Fibroblast of the aortic adventitia (primary cell): ENCODE measurements around the gene SQOR. TPM values are rescaled to one million over a fixed set of nuclear protein-coding genes. Genes with fewer than 3 reads are reported as not detected.

Experiments
- DNase-seq: peaks from one replicate; pipeline ENCODE4 v3.0.0-alpha.2; 2010; ENCODE audit warnings: low read depth
- H3K4me3 ChIP-seq: 2 replicates; pipeline ENCODE4 v1.5.1; 2011; ENCODE audit warnings: low read depth, mild to moderate bottlenecking, control low read depth, low read length, moderate library complexity
- total RNA-seq: library from RNA; depleted of rRNA; stranded (reverse); fragments of >200 nt; gene quantifications from 2 replicates; pipeline ENCODE4 v1.2.3, GENCODE V29; 2012; ENCODE audit warnings: low replicate concordance
- TF ChIP-seq, protein P1 (sequence below): IDR thresholded peaks from 2 replicates; pipeline ENCODE4 v1.5.1; 2011; ENCODE audit warnings: mild to moderate bottlenecking, low read length, control low read depth, inconsistent platforms; ENCODE audit not compliant: insufficient read depth

The SQOR gene
- total RNA-seq, 1 donor, result 101 TPM

DNA sequence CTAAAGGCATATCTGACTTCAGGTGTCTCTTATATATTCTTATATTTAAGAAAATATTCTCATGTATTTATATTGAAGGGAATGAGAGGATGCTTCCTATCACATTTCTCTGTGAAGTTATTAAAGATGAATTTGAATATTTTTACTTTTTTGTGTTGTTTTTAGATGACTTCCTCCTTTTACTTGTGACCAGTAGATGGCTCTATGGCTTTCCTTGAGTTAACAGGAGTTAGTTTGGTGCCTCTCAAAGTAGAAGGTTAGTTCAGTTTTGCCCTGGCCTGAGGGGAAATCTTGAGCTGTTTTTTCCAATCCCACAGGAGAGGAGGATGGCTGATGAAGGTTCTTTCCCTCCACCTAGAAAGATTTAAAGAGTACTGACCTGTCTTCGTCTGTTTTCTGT, 80.7 kb downstream of the SQOR start:
- H3K4me3 ChIP-seq, result no peak overlapping the region
- peak; percentile 30 for DNase-seq
- TF ChIP-seq, protein P1, sequence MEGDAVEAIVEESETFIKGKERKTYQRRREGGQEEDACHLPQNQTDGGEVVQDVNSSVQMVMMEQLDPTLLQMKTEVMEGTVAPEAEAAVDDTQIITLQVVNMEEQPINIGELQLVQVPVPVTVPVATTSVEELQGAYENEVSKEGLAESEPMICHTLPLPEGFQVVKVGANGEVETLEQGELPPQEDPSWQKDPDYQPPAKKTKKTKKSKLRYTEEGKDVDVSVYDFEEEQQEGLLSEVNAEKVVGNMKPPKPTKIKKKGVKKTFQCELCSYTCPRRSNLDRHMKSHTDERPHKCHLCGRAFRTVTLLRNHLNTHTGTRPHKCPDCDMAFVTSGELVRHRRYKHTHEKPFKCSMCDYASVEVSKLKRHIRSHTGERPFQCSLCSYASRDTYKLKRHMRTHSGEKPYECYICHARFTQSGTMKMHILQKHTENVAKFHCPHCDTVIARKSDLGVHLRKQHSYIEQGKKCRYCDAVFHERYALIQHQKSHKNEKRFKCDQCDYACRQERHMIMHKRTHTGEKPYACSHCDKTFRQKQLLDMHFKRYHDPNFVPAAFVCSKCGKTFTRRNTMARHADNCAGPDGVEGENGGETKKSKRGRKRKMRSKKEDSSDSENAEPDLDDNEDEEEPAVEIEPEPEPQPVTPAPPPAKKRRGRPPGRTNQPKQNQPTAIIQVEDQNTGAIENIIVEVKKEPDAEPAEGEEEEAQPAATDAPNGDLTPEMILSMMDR, result peak; percentile 59

DNA sequence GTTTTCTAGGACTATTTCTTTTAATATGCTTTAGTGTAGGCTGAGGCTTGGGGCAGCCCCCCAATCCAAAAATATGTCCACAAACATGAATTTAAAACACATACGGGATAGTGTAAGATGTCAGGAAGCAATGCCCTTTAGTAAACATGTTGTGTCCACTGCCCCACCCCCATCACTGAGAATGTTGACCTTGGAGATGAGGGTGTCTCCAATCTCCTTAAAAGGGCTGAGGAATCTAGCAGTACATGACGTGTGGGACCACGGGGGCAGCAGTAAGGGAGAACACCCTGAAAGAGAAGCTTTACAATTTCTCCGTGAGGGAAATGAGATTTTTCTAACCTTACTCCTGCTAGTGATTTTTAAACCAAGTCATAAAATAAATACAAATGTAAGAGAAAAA, 84.7 kb downstream of the SQOR start:
- TF ChIP-seq, protein P1, result no peak
- no peak overlapping the region for H3K4me3 ChIP-seq
- no peak for DNase-seq

DNA sequence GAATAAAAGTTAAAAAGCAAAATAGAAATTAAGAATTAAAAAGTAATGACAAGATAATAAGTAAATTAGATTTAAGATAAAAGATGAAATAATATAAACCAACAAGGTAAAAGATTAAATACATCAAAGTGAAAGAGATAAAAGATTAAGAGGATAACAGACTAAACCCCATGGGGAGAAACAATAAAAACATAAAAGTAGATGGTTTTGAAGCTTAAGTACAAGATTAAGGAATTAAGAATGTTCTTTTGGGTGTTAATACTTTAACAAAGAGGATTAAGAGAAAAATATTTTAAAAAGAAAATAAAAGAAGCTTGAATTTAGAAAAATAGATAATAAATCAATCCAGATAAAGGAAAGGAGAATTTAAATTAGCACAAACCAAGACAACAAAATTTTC, 85.4 kb downstream of the SQOR start:
- DNase-seq, result no peak
- H3K4me3 ChIP-seq, result no peak overlapping the region
- TF ChIP-seq, protein P1, result no peak

DNA sequence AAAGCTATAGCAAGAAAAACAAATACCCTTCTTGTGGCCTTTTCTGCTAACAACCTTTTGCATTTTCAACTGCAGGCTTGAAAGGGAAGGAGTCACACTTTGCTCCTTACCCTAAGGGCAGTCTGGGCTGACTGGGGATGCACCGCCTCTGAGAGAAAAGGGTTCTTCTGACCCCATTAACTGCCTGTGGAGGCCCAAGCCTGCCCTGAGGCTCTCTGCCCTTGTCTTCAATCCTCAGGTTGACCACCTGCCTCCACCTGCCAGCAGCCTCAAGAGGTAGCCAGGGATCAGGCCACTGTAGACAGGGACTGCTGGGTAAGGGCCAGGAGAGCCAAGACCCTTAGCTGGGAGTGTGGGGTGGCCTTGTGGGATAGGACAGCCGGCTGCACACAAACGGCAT, 93.8 kb downstream of the SQOR start:
- no peak for DNase-seq

DNA sequence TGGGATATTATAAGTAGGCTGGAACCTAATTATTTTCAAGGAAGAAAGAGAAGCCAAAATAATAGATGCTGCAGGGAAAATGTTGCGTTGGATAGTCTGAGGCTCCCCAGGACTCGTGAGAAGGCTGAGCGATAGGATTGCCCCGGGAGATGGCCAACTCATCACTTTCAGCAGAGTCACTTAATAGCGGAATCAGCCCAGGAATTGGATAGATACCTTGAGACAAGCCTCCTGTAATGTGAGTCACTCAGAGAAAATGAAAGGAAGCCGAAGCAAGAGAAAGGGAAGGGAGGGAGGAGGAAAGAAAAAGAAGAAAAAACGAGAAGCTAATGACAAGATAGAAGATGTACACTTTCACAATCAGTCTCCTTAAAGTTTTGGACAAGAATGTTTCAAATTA, 94.3 kb downstream of the SQOR start:
- no peak for DNase-seq
- TF ChIP-seq, protein P1, result no peak
- H3K4me3 ChIP-seq, result no peak overlapping the region

More for the DNA sequence above, 93.8 kb downstream of the SQOR start:
- H3K4me3 ChIP-seq, result no peak overlapping the region
- TF ChIP-seq, protein P1, result no peak

DNA sequence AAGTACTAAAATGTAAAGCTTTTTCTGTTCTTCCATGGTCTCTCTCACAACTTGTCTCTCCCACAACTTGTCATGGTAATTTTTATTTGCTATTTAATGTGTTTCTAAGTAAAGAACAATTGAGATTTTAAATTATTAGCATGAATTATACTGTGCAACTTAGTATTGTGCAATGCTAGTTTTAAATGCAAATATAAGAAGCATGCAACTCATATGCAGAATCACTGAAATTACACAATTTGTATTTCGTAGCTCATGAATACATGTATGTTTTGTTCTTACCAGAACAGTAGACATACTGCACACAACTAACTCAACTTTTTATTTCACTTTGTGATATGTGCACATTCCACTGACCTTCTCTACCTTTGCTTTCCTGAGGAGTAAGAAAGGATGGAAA, 96.5 kb downstream of the SQOR start:
- H3K4me3 ChIP-seq, result no peak overlapping the region
- TF ChIP-seq, protein P1, result no peak
- DNase-seq, result no peak

DNA sequence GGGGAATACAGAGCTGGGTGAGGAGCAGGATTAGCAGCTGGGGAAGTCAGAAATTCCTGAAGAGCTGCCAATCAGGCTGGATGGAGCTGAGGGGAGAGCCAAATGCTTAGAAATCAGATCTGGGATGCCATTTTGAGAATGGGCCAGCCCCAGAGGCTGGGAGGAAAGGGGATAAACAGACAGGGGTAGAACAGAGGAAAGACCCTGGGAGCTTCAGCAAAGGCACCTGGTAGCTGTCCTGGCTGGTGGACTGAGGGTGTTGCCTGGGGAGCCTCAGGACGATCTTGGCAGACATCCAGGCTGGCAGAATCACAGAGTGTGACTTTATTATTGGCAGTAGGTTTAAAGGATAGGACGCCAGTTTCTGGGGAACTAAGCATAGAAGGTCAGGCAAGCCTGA, 97.8 kb downstream of the SQOR start:
- DNase-seq, result no peak
- TF ChIP-seq, protein P1, result no peak
- no peak overlapping the region for H3K4me3 ChIP-seq
